GM21528 (cell line): Measurements from ENCODE around the gene RUNX3.
"Not testable (repeated sequence)": the region's sequence is repeated elsewhere in the genome, so short reads cannot be mapped to it uniquely, and the experiment has no call there.

Source experiments
- ATAC-seq: cut with Tn5 transposase; IDR thresholded peaks from one replicate; pipeline ENCODE4 v1.9.1; 2021; ENCODE audit warnings: mild to moderate bottlenecking, moderate library complexity; ENCODE audit not compliant: unreplicated experiment, low FRiP score

The RUNX3 gene

GRCh38 chr1:24915816-24916602, 14.1 kb downstream of the RUNX3 start:
- ATAC-seq, result no peak

GRCh38 chr1:24914226-24915069, 15.6 kb downstream of the RUNX3 start:
- no peak for ATAC-seq

- ATAC-seq, result no peak
Measured at GRCh38 chr1:24913616-24914225, 16.4 kb downstream of the RUNX3 start.

- no peak for ATAC-seq
Measured at GRCh38 chr1:24913274-24913604, 16.8 kb downstream of the RUNX3 start.

GRCh38 chr1:24912376-24913273, 17.5 kb downstream of the RUNX3 start:
- ATAC-seq, result no peak

GRCh38 chr1:24911651-24912155, 18.4 kb downstream of the RUNX3 start:
- no peak for ATAC-seq

- ATAC-seq, result no peak
Measured at GRCh38 chr1:24910751-24911650, 19.1 kb downstream of the RUNX3 start.

- ATAC-seq, result no peak
Measured at GRCh38 chr1:24910210-24910609, 19.9 kb downstream of the RUNX3 start.

GRCh38 chr1:24909388-24909898, 20.6 kb downstream of the RUNX3 start:
- no peak for ATAC-seq

GRCh38 chr1:24908591-24909259, 21.4 kb downstream of the RUNX3 start:
- no peak for ATAC-seq

GRCh38 chr1:24907587-24908294, 22.3 kb downstream of the RUNX3 start:
- not testable (repeated sequence) for ATAC-seq

GRCh38 chr1:24906760-24907490, 23.2 kb downstream of the RUNX3 start:
- ATAC-seq, result no peak

- ATAC-seq, result no peak
Measured at GRCh38 chr1:24905979-24906720, 23.9 kb downstream of the RUNX3 start.

- no peak for ATAC-seq
Measured at GRCh38 chr1:24905355-24905978, 24.6 kb downstream of the RUNX3 start.

- no peak for ATAC-seq
Measured at GRCh38 chr1:24904731-24905354, 25.2 kb downstream of the RUNX3 start.
